Retinal pigment epithelial cell (primary cell): ENCODE data around the gene SH3BP2.

Source experiments
- DNase-seq: peaks from one replicate; pipeline ENCODE4 v3.0.0-alpha.2; 2010; ENCODE audit warnings: low read depth
- H3K4me3 ChIP-seq: 2 replicates; pipeline ENCODE4 v1.5.1; 2011; ENCODE audit warnings: mild to moderate bottlenecking, low read length, control low read depth, moderate library complexity
- TF ChIP-seq, protein P1 (sequence below): conservative IDR thresholded peaks from 2 replicates; pipeline ENCODE4 v1.5.1; 2011; ENCODE audit warnings: low read depth, low read length, control low read depth, inconsistent platforms

The SH3BP2 gene

DNA sequence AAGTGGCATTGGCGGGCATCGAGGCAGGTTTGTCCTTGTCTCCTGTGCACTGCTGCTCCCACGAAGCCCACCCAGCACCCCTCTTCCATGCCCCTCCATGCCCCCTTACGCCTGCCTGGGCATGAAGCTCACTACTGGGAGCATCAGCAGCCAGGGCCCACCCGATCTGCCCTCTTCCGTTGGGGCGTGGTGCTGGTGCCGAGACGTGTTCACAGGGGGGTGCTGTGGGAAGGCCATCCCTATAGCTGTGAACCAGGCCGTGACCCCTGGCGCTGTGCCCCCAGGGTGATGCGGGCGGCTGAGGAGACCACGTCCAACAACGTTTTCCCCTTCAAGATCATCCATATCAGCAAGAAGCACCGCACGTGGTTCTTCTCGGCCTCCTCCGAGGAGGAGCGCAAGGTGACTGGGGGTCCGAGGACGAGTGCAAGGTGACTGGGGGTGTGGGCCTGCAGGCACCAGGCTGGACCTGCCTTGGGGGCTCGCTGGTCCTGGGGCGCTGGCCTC lies 31.5 kb downstream of the SH3BP2 start:
- DNase-seq = no peak
- TF ChIP-seq, protein P1, sequence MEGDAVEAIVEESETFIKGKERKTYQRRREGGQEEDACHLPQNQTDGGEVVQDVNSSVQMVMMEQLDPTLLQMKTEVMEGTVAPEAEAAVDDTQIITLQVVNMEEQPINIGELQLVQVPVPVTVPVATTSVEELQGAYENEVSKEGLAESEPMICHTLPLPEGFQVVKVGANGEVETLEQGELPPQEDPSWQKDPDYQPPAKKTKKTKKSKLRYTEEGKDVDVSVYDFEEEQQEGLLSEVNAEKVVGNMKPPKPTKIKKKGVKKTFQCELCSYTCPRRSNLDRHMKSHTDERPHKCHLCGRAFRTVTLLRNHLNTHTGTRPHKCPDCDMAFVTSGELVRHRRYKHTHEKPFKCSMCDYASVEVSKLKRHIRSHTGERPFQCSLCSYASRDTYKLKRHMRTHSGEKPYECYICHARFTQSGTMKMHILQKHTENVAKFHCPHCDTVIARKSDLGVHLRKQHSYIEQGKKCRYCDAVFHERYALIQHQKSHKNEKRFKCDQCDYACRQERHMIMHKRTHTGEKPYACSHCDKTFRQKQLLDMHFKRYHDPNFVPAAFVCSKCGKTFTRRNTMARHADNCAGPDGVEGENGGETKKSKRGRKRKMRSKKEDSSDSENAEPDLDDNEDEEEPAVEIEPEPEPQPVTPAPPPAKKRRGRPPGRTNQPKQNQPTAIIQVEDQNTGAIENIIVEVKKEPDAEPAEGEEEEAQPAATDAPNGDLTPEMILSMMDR = no peak
- no peak overlapping the region for H3K4me3 ChIP-seq

DNA sequence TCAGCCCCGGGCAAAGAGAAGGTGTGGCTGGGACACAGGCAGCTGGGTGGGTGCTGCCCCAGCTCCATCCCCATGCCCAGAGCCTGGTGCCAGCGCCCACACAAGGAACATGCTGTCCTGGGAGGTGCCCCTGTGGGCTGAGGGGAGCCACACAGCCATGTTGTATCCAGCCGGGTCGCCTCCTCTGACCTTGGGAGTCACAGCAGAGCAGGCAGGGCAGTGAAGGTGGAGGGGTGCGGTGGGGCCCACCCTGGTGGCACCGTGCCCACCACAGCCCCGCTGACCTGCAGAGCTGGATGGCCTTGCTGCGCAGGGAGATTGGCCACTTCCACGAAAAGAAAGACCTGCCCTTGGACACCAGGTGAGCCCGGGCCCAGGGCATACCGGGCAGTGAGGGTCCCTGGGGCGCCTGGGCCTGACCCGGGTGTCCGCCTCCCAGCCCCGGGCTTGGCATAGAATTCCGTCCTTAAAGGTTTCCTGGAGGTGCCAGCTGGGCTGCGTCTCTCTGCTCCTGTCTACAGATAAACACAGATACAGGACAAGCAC lies 32.0 kb downstream of the SH3BP2 start:
- TF ChIP-seq, protein P1 = no peak

DNA sequence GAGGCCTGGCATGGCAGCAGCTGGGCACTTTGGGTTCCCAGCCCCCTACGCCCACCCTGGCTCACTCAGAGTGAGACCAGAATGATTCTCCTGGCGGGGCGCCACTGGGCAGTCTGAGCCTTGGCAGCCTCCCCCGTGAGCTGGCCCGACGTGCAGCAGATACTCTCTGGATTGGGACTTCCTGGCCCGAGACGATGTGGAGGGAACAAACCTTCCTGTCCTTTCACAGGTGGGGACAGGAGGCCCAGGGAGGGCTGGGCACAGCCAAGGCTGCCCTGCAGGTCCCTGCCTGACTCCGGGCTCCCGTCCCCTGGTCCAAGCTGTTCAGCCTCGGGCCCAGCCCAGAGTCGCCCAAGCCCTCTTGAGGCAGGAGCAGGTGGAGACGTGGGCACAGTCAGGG lies 32.9 kb downstream of the SH3BP2 start:
- TF ChIP-seq, protein P1 = no peak
- no peak overlapping the region for H3K4me3 ChIP-seq
- DNase-seq = no peak

More for the DNA sequence above, 32.0 kb downstream of the SH3BP2 start:
- no peak overlapping the region for H3K4me3 ChIP-seq
- DNase-seq = no peak

DNA sequence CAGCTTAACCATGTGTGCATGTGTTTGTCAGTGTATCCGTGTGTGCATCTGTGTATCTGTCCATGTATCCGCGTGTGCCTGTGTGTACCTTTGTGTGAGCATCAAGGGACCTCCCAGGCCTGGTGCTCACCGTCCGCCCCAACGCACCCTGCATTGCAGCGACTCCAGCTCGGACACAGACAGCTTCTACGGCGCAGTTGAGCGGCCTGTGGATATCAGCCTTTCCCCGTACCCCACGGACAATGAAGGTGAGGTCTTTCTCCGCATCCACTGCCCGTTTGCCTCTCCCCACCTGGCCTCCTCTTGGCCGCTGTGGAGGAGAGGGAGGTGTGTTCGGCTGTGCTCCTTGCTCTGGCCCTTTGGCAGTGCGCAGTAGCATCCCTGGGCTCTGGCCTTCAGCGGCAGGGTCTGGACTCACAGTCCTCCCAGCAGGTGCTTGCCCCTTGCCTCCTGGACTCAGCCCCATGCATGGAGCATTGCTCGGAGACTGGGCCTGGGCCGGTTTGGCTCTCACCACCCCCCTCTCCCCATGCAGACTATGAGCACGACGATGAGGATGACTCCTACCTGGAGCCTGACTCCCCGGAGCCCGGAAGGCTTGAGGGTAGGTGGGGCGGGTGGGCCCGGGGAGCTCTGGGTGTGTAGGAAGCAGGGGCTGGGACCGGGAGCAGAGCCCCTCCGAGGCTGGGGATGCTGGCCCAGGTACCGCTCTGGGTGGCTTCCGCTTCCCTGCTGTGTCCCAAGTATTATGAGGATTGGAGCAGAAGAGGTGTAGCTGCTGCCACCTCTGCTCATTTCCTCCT lies 34.4 kb downstream of the SH3BP2 start:
- TF ChIP-seq, protein P1 = no peak
- DNase-seq = no peak
- H3K4me3 ChIP-seq = no peak overlapping the region

DNA sequence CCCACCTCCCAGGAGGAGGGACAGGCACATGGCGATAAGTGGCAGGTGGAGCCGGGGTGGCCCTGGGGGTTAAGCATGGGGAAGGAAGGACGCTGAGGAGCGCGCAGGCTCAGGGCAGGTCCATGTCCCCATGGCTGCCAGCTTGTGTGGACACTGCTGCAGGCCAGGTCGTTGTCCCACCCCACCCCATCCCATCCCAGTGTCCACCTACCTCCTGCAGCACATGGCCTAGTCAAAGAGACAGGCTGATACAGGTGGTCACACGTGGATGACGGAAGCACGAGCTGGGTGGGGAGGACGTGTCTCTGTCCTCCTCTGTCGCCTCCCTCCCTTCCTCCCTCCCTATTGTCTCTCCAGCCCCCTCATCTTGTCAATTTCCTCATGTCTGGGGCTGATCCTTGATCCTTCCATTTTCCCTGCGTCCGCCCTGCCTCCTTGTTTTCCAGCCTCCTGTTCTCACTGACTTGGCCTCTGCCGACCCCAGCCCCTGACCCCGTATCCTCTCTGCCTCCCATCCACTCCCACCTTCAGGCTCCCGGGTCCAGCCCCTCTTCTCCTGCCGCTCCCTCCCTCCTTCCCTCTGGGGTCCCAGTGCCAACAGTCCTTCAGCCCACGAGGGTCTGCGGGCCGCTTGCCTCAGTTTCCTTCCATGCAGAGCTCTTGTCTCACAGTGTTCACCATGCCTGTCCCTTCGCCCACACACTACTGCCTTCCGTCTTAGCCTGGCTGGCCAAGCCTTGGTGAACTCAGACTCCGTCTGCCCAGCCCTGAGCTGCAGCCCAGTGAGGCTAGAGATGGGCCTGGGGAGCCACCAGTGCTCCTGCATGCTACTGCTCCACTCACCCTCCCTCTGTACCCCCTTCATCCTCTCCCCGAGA lies 35.2 kb downstream of the SH3BP2 start:
- H3K4me3 ChIP-seq = no peak overlapping the region
- no peak for DNase-seq
- TF ChIP-seq, protein P1 = no peak

DNA sequence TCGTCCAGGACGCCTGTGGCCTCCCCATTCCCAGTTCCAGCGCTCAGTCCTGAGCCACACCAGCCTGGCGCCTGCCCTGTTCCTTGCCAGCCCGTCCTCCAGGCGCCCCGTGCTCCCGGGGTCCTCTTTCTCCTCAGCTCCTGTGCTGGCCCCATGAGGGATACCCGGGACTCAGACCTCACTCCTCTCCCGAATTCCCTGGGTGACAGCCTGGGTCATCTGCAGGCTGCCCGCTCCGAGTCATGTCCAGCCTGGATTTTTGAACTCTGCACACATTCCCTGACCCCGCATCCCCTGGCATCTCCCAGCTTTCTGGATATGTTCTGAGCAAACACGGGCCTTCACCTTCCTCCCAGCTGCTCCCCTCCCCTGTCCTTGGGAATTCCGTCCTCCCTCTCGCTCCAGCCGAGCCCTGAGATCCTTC lies 35.9 kb downstream of the SH3BP2 start:
- TF ChIP-seq, protein P1 = no peak
- H3K4me3 ChIP-seq = no peak overlapping the region
- DNase-seq = no peak
